ENCODE results near the gene SPTLC1.

SPTLC1 gene

DNA sequence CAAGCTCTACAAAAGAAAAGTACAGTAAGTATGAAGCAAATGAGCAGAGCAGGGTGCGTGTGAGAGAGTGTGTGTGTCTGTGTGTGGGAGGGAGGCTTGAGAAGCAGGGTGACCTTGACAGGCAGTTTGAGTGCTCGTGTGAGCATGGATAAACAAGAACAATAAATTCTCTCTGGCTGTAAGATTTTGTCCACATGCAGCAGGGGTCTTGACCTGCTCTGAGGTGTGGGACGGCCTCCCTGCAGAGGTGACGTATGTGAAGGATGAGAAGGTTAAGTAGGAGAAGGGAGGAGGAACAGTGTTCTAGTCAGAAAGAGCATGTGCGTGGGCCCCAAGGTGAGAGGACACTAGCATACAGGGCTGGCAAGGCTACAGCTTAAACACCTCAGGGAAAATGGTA lies 49.0 kb downstream of the SPTLC1 start:
- DNase-seq (ENCODE audit: low read depth), result no peak
- TF ChIP-seq, protein P1, sequence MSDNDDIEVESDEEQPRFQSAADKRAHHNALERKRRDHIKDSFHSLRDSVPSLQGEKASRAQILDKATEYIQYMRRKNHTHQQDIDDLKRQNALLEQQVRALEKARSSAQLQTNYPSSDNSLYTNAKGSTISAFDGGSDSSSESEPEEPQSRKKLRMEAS (IDR thresholded peaks at IDR 0.05; ENCODE audit: low read depth, low read length), result no peak
- TF ChIP-seq, protein P2, sequence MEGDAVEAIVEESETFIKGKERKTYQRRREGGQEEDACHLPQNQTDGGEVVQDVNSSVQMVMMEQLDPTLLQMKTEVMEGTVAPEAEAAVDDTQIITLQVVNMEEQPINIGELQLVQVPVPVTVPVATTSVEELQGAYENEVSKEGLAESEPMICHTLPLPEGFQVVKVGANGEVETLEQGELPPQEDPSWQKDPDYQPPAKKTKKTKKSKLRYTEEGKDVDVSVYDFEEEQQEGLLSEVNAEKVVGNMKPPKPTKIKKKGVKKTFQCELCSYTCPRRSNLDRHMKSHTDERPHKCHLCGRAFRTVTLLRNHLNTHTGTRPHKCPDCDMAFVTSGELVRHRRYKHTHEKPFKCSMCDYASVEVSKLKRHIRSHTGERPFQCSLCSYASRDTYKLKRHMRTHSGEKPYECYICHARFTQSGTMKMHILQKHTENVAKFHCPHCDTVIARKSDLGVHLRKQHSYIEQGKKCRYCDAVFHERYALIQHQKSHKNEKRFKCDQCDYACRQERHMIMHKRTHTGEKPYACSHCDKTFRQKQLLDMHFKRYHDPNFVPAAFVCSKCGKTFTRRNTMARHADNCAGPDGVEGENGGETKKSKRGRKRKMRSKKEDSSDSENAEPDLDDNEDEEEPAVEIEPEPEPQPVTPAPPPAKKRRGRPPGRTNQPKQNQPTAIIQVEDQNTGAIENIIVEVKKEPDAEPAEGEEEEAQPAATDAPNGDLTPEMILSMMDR (IDR thresholded peaks at IDR 0.05; ENCODE audit: low read depth, low read length), result no peak
- TF ChIP-seq MYC (IDR thresholded peaks at IDR 0.05; ENCODE audit: low read depth, low read length), result no peak
- TF ChIP-seq POLR2A (IDR thresholded peaks at IDR 0.05; ENCODE audit: extremely low read depth, insufficient read length), result no peak
- H3K4me3 ChIP-seq (ENCODE audit: low read depth, low read length), result no peak overlapping the region

DNA sequence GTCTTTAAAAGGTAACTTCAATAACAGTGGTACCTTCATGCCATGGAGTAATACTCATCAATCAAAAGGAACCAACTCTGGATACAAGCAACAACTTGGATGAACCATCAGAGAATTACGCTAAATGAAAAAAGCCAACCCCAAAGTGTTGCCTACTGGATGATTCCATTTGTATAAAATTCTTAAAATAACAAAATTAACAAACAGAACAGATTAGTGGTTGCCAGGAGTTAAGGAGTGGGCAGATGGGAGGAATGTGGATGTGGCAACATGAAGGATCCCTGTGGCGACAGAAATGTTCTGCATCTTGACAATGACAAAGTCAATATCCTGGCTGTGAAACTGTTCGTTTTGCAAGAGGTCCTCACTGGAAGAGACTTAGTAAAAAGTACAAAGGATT lies 50.5 kb downstream of the SPTLC1 start:
- DNase-seq (ENCODE audit: low read depth), result no peak
- no peak overlapping the region for H3K4me3 ChIP-seq (ENCODE audit: low read depth, low read length)
- TF ChIP-seq, protein P2 (IDR thresholded peaks at IDR 0.05; ENCODE audit: low read depth, low read length), result no peak
- TF ChIP-seq POLR2A (IDR thresholded peaks at IDR 0.05; ENCODE audit: extremely low read depth, insufficient read length), result no peak
- TF ChIP-seq MYC (IDR thresholded peaks at IDR 0.05; ENCODE audit: low read depth, low read length), result no peak
- TF ChIP-seq, protein P1 (IDR thresholded peaks at IDR 0.05; ENCODE audit: low read depth, low read length), result no peak

DNA sequence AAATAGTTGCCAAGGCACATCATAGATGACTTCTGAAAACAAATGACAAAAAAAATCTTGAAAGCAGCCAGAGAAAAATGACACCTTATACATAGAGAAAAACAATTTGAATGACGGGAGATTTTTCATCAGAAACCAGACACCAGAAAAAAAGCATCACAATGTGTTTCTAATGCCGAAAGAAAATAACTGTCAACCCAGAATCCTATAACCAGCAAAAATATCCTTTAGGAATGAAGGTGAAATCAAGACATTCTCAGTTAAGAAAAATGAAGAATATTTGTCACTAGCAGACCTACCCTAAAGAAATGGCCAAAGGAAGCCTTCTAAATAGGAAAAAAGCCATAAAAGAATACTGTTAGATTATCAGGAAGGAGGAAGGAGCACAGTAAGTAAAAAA lies 54.0 kb downstream of the SPTLC1 start:
- TF ChIP-seq MYC (IDR thresholded peaks at IDR 0.05; ENCODE audit: low read depth, low read length), result no peak
- TF ChIP-seq, protein P1 (IDR thresholded peaks at IDR 0.05; ENCODE audit: low read depth, low read length), result no peak
- TF ChIP-seq, protein P2 (IDR thresholded peaks at IDR 0.05; ENCODE audit: low read depth, low read length), result no peak
- TF ChIP-seq POLR2A (IDR thresholded peaks at IDR 0.05; ENCODE audit: extremely low read depth, insufficient read length), result no peak
- no peak for DNase-seq (ENCODE audit: low read depth)
- no peak overlapping the region for H3K4me3 ChIP-seq (ENCODE audit: low read depth, low read length)

DNA sequence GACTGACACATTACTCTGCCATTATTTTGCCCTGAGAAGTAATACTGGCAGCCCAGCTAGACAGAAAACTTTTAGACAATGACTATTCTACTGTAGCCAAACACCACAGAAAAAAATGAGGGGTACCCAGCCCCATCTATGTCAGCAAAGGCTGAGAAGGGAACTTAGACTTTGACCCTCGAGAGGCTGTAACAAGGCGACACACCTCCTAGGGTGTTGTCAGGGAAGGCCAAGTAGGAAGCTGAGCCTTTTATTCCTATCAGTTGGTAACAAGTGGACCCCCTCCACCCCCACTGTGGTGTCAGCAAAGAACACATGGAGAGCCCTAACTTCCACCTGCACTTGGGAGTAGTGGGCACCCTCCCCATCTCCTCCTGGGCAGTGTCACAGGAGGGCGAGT lies 55.6 kb downstream of the SPTLC1 start:
- DNase-seq (ENCODE audit: low read depth), result no peak
- TF ChIP-seq POLR2A (IDR thresholded peaks at IDR 0.05; ENCODE audit: extremely low read depth, insufficient read length), result no peak
- TF ChIP-seq, protein P2 (IDR thresholded peaks at IDR 0.05; ENCODE audit: low read depth, low read length), result no peak
- TF ChIP-seq, protein P1 (IDR thresholded peaks at IDR 0.05; ENCODE audit: low read depth, low read length), result no peak
- no peak for TF ChIP-seq MYC (IDR thresholded peaks at IDR 0.05; ENCODE audit: low read depth, low read length)
- no peak overlapping the region for H3K4me3 ChIP-seq (ENCODE audit: low read depth, low read length)

DNA sequence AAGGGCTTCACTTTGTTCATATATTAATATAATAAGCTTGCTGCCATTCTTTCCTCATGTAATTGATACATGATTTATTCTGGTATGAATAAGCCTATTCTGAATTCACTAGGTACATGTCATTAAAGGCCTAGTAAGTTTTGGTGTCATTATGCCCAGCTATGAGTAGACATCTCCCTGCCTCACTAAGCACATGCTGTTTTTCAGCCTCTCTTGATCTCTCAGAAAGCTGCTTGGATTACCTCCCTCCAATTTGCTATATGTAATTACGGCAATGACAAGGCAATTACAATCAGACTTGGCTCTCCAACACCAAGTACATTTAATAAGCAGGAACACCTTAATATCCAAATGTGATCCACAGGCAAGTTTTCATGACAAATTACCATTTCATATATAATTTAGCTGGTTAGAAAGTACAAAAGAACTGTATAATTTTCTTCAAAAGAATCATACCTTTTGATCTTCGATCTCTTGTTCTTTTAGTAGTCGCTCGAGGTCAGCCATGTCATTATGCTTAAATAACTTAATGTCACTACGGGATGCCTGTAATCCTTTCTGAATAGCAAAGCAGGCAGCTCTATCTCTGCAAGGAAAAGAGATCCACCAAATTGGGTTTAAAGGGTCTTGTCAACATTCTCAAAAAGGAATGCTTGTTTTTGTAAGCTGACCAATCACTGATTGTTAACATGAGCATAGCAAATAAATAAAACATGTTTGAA lies 56.3 kb downstream of the SPTLC1 start:
- no peak overlapping the region for H3K4me3 ChIP-seq (ENCODE audit: low read depth, low read length)
- DNase-seq (ENCODE audit: low read depth), result no peak
- no peak for TF ChIP-seq POLR2A (IDR thresholded peaks at IDR 0.05; ENCODE audit: extremely low read depth, insufficient read length)
- TF ChIP-seq, protein P2 (IDR thresholded peaks at IDR 0.05; ENCODE audit: low read depth, low read length), result no peak
- no peak for TF ChIP-seq MYC (IDR thresholded peaks at IDR 0.05; ENCODE audit: low read depth, low read length)
- TF ChIP-seq, protein P1 (IDR thresholded peaks at IDR 0.05; ENCODE audit: low read depth, low read length), result no peak

Data from NB4 (cell line).